Neutrophil (primary cell): ENCODE data around the gene SOWAHA.
"Not testable (repeated sequence)": the region's sequence is repeated elsewhere in the genome, so short reads cannot be mapped to it uniquely, and the experiment has no call there.

Source experiments
- H3K27ac ChIP-seq: fragments of 200-600 bp; sonication (generic); 2 replicates; pipeline ENCODE4 v1.5.1; 2016; ENCODE audit warnings: mild to moderate bottlenecking, moderate library complexity
- H3K27me3 ChIP-seq: fragments of 200-600 bp; sonication (generic); 2 replicates; pipeline ENCODE4 v1.6.0; 2016; ENCODE audit warnings: mild to moderate bottlenecking
- H3K36me3 ChIP-seq: fragments of 200-600 bp; sonication (generic); 2 replicates; pipeline ENCODE4 v1.5.1; 2017
- H3K4me1 ChIP-seq, 2 experiments: fragments of 200-600 bp in 1 of 2; sonication (generic) in 1 of 2; 1 replicate in 1 of 2; 2 replicates in 1 of 2; pipeline versions ENCODE4 v1.5.1 to v1.6.1; 2013 to 2016; ENCODE audit warnings: low read depth in 1 of 2, low read length in 1 of 2, mild to moderate bottlenecking in 1 of 2, moderate library complexity in 1 of 2; ENCODE audit not compliant: control insufficient read depth in 1 of 2, insufficient read depth in 1 of 2
- H3K4me3 ChIP-seq, 2 experiments: fragments of 200-600 bp in 1 of 2; sonication (generic) in 1 of 2; 1 replicate in 1 of 2; 2 replicates in 1 of 2; pipeline ENCODE4 v1.5.1; 2013 to 2016; ENCODE audit warnings: low read depth in 1 of 2, low read length in 1 of 2, mild to moderate bottlenecking in 1 of 2, moderate library complexity in 1 of 2
- H3K9me3 ChIP-seq: fragments of 200-600 bp; sonication (generic); 2 replicates; pipeline ENCODE4 v1.5.1; 2016
- TF ChIP-seq, protein P1 (sequence below): fragments of 200-600 bp; sonication (generic); IDR thresholded peaks from 2 replicates; pipeline ENCODE4 v1.5.1; 2016; ENCODE audit warnings: antibody characterized with exemption

SOWAHA gene

GRCh38 chr5:132791026-132791425 lies 22.1 kb upstream of the SOWAHA start:
- Histone ChIP-seq H3K4me3 (no peak overlapping the region), H3K36me3 (no peaks in the 10 kb centered on the region), H3K27me3 (peaks cover 54% of the 10 kb centered on the region), H3K9me3 (no peaks in the 10 kb centered on the region), H3K4me1 (no peaks in the 10 kb centered on the region), H3K27ac (no peak overlapping the region)
- TF ChIP-seq, protein P1, sequence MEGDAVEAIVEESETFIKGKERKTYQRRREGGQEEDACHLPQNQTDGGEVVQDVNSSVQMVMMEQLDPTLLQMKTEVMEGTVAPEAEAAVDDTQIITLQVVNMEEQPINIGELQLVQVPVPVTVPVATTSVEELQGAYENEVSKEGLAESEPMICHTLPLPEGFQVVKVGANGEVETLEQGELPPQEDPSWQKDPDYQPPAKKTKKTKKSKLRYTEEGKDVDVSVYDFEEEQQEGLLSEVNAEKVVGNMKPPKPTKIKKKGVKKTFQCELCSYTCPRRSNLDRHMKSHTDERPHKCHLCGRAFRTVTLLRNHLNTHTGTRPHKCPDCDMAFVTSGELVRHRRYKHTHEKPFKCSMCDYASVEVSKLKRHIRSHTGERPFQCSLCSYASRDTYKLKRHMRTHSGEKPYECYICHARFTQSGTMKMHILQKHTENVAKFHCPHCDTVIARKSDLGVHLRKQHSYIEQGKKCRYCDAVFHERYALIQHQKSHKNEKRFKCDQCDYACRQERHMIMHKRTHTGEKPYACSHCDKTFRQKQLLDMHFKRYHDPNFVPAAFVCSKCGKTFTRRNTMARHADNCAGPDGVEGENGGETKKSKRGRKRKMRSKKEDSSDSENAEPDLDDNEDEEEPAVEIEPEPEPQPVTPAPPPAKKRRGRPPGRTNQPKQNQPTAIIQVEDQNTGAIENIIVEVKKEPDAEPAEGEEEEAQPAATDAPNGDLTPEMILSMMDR: no peak

GRCh38 chr5:132797651-132798050 lies 15.5 kb upstream of the SOWAHA start:
- Histone ChIP-seq H3K27ac (no peak overlapping the region), H3K4me1 (no peaks in the 10 kb centered on the region), H3K4me3 (no peak overlapping the region), H3K27me3 (peaks cover 86% of the 10 kb centered on the region), H3K36me3 (no peaks in the 10 kb centered on the region), H3K9me3 (no peaks in the 10 kb centered on the region)
- TF ChIP-seq, protein P1: no peak

DNA sequence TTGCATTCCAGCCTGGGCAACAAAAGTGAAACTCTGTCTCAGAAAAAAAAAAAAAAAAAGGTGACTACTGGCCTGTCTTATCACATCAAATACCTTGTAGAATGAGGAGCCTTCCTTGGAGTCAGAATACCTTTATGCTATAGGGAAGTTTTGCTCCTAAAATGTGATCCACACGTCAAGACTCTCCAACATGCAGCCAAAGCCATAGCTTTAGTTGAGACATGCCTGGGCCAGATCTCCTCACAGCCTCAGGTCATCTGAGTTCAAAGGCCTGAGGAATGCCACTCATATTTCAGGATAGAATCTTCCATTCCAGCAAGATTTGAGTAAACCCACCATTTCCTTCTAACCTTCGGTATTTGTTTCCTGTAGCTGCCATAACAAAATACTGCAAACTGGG lies 13.7 kb upstream of the SOWAHA start:
- Histone ChIP-seq H3K27ac (no peak overlapping the region), H3K36me3 (no peaks in the 10 kb centered on the region), H3K4me3 (no peak overlapping the region), H3K9me3 (no peaks in the 10 kb centered on the region), H3K27me3 (peaks cover 78% of the 10 kb centered on the region), H3K4me1 (no peaks in the 10 kb centered on the region)
- TF ChIP-seq, protein P1: no peak

- Histone ChIP-seq H3K4me1 (no peaks in the 10 kb centered on the region), H3K9me3 (no peaks in the 10 kb centered on the region), H3K36me3 (no peaks in the 10 kb centered on the region), H3K27ac (no peak overlapping the region), H3K4me3 (no peak overlapping the region), H3K27me3 (peaks cover 71% of the 10 kb centered on the region)
- TF ChIP-seq, protein P1: no peak
Measured at GRCh38 chr5:132800545-132800944, 12.6 kb upstream of the SOWAHA start.

DNA sequence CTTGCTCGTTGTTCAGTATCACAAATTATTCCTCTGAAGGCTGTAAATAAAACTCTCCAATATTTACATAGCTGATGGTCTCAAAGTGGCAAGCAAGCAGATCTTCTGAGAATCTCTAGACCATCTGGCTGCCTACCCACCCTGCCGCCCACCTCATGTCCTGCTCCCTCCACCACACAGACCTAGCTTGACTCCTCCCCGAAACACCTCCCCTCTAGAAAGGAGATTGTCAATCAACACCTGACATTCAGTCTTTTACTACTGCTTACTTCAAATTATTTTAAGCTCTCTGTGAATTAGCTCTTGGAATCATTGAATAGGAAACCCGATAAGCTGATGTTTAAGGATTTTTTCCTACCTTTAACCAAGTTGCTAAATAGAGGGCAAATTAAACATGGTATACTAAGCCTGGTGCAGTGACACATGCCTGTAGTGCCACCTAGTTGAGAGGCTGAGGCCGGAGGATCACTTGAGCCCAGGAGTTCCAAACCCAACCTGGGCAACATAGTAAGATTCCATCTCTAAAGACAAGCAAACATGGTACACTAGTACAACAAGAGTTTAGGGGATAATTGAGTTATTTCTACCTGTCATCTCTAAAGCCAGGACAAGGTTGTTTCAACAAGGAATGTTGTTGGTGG lies 10.9 kb upstream of the SOWAHA start:
- Histone ChIP-seq H3K27me3 (peaks cover 69% of the 10 kb centered on the region), H3K9me3 (no peaks in the 10 kb centered on the region), H3K36me3 (no peaks in the 10 kb centered on the region), H3K27ac (no peak overlapping the region), H3K4me3 (no peak overlapping the region), H3K4me1 (no peaks in the 10 kb centered on the region)
- TF ChIP-seq, protein P1: no peak

GRCh38 chr5:132802685-132803066 lies 10.4 kb upstream of the SOWAHA start:
- H3K4me3 ChIP-seq, H3K4me1 ChIP-seq, H3K9me3 ChIP-seq, H3K27ac ChIP-seq, H3K36me3 ChIP-seq: not testable (repeated sequence)
- H3K27me3 ChIP-seq: peaks cover 71% of the 10 kb centered on the region

- peaks cover 73% of the 10 kb centered on the region for H3K27me3 ChIP-seq
- H3K9me3 ChIP-seq, H3K4me1 ChIP-seq, H3K27ac ChIP-seq, H3K36me3 ChIP-seq, H3K4me3 ChIP-seq: not testable (repeated sequence)
Measured at GRCh38 chr5:132804219-132804618, 8.9 kb upstream of the SOWAHA start.

- H3K4me3 ChIP-seq, H3K36me3 ChIP-seq, H3K9me3 ChIP-seq, H3K27ac ChIP-seq, H3K4me1 ChIP-seq: not testable (repeated sequence)
- peaks cover 74% of the 10 kb centered on the region for H3K27me3 ChIP-seq
Measured at GRCh38 chr5:132805872-132806271, 7.2 kb upstream of the SOWAHA start.

GRCh38 chr5:132806804-132807162 lies 6.3 kb upstream of the SOWAHA start:
- H3K27ac ChIP-seq, H3K36me3 ChIP-seq, H3K4me3 ChIP-seq, H3K9me3 ChIP-seq, H3K4me1 ChIP-seq: not testable (repeated sequence)
- peaks cover 74% of the 10 kb centered on the region for H3K27me3 ChIP-seq
